Measurements from ENCODE around the gene MFNG. TPM values are rescaled to one million over a fixed set of nuclear protein-coding genes. Genes with fewer than 3 reads are reported as not detected.

MFNG gene
- total RNA-seq, 1 donor from 2014 or later, result 1.5 TPM

- TF ChIP-seq, protein P1, sequence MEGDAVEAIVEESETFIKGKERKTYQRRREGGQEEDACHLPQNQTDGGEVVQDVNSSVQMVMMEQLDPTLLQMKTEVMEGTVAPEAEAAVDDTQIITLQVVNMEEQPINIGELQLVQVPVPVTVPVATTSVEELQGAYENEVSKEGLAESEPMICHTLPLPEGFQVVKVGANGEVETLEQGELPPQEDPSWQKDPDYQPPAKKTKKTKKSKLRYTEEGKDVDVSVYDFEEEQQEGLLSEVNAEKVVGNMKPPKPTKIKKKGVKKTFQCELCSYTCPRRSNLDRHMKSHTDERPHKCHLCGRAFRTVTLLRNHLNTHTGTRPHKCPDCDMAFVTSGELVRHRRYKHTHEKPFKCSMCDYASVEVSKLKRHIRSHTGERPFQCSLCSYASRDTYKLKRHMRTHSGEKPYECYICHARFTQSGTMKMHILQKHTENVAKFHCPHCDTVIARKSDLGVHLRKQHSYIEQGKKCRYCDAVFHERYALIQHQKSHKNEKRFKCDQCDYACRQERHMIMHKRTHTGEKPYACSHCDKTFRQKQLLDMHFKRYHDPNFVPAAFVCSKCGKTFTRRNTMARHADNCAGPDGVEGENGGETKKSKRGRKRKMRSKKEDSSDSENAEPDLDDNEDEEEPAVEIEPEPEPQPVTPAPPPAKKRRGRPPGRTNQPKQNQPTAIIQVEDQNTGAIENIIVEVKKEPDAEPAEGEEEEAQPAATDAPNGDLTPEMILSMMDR (IDR thresholded peaks at IDR 0.05), result no peak
- Mint-ChIP-seq H3K27ac (ENCODE audit: unreplicated experiment) (no peak overlapping the region), H3K27me3 (ENCODE audit: unreplicated experiment) (peaks cover 33% of the 10 kb centered on the region), H3K36me3 (ENCODE audit: unreplicated experiment) (no peaks in the 10 kb centered on the region), H3K4me1 (ENCODE audit: unreplicated experiment) (peaks cover 7% of the 10 kb centered on the region), H3K4me3 (ENCODE audit: unreplicated experiment) (peak overlapping the region; percentile 79), H3K9me3 (ENCODE audit: unreplicated experiment) (no peaks in the 10 kb centered on the region)
- DNase-seq (ENCODE audit: extremely low spot score, unreplicated experiment), result no peak
Observed at GRCh38 chr22:37419969-37420685, 66.1 kb downstream of the MFNG start.

GRCh38 chr22:37419370-37419968, 66.7 kb downstream of the MFNG start:
- H3K36me3 Mint-ChIP-seq (ENCODE audit: unreplicated experiment), result no peaks in the 10 kb centered on the region
- TF ChIP-seq, protein P1 (IDR thresholded peaks at IDR 0.05), result no peak
- no peak overlapping the region for H3K27ac Mint-ChIP-seq (ENCODE audit: unreplicated experiment)
- peaks cover 31% of the 10 kb centered on the region for H3K27me3 Mint-ChIP-seq (ENCODE audit: unreplicated experiment)
- H3K4me1 Mint-ChIP-seq (ENCODE audit: unreplicated experiment), result peaks cover 7% of the 10 kb centered on the region
- H3K9me3 Mint-ChIP-seq (ENCODE audit: unreplicated experiment), result no peaks in the 10 kb centered on the region
- DNase-seq (ENCODE audit: extremely low spot score, unreplicated experiment), result no peak
- peak overlapping the region; percentile 51 for H3K4me3 Mint-ChIP-seq (ENCODE audit: unreplicated experiment)

Other genes with a start within 250 kb of the MFNG start
- gene RAC2, start 242.1 kb downstream of the MFNG start, total RNA-seq, result not detected in 2 replicates
- not detected in 2 replicates for gene CYTH4, start 203.9 kb downstream of the MFNG start, total RNA-seq
- gene ELFN2, start 58.9 kb downstream of the MFNG start, total RNA-seq, result 0.97 and 0.99 TPM in 2 replicates
- 29.2 and 31.5 TPM in 2 replicates for gene CARD10, start 33.0 kb upstream of the MFNG start, total RNA-seq
- 282 and 283 TPM in 2 replicates for gene CDC42EP1, start 74.1 kb upstream of the MFNG start, total RNA-seq
- gene LGALS2, start 93.7 kb upstream of the MFNG start, total RNA-seq, result not detected in 2 replicates
- 50.0 and 56.1 TPM in 2 replicates for gene GGA1, start 122.5 kb upstream of the MFNG start, total RNA-seq
- gene SH3BP1, start 153.3 kb upstream of the MFNG start, total RNA-seq, result 6.9 and 8.3 TPM in 2 replicates
- 16.5 and 16.6 TPM in 2 replicates for gene PDXP, start 172.3 kb upstream of the MFNG start, total RNA-seq
- gene LGALS1, start 189.3 kb upstream of the MFNG start, total RNA-seq, result 1,199 and 1,246 TPM in 2 replicates
- gene NOL12, start 200.0 kb upstream of the MFNG start, total RNA-seq, result 18.5 and 22.7 TPM in 2 replicates
- 103 and 105 TPM in 2 replicates for gene TRIOBP, start 210.7 kb upstream of the MFNG start, total RNA-seq

Measured in osteocyte (in vitro differentiated cells).